WTC11 (cell line): ENCODE data around the gene SMAP1.
"Not testable (repeated sequence)": the region's sequence is repeated elsewhere in the genome, so short reads cannot be mapped to it uniquely, and the experiment has no call there.

Experiments used
- CTCF ChIP-seq: fragments of 200-600 bp; IDR thresholded peaks from 2 replicates; pipeline ENCODE4 v1.8.0; 2022; ENCODE audit warnings: antibody characterized with exemption
- E2F4 ChIP-seq: sonication (generic); formaldehyde crosslinking; IDR thresholded peaks from 2 replicates; pipeline ENCODE4 v1.8.1; 2022; ENCODE audit warnings: low read depth, mild to moderate bottlenecking, moderate library complexity, missing genetic modification reagents, borderline replicate concordance
- FOXK1 ChIP-seq: sonication (generic); formaldehyde crosslinking; IDR thresholded peaks from 2 replicates; pipeline ENCODE4 v1.8.0; 2022; ENCODE audit warnings: mild to moderate bottlenecking, moderate library complexity, missing genetic modification reagents
- MAX ChIP-seq: sonication (generic); formaldehyde crosslinking; IDR thresholded peaks from 2 replicates; pipeline ENCODE4 v1.8.0; 2022; ENCODE audit warnings: mild to moderate bottlenecking, missing genetic modification reagents
- NR1H2 ChIP-seq: sonication (generic); formaldehyde crosslinking; IDR thresholded peaks from 2 replicates; pipeline ENCODE4 v1.9.0; 2021; ENCODE audit warnings: mild to moderate bottlenecking, moderate library complexity, missing genetic modification reagents
- STAT6 ChIP-seq: sonication (generic); formaldehyde crosslinking; conservative IDR thresholded peaks from 2 replicates; pipeline ENCODE4 v1.8.1; 2023; ENCODE audit warnings: mild to moderate bottlenecking, low read depth, missing genetic modification reagents, moderate library complexity
- USF1 ChIP-seq: sonication (generic); formaldehyde crosslinking; IDR thresholded peaks from 2 replicates; pipeline ENCODE4 v1.8.0; 2022; ENCODE audit warnings: mild to moderate bottlenecking, missing genetic modification reagents
- ZBTB43 ChIP-seq: sonication (generic); formaldehyde crosslinking; IDR thresholded peaks from 2 replicates; pipeline ENCODE4 v1.8.1; 2023; ENCODE audit warnings: mild to moderate bottlenecking, missing genetic modification reagents
- ZNF281 ChIP-seq: sonication (generic); formaldehyde crosslinking; IDR thresholded peaks from 2 replicates; pipeline ENCODE4 v1.8.0; 2023; ENCODE audit warnings: mild to moderate bottlenecking, missing genetic modification reagents
- ZNF671 ChIP-seq: fragments of 250-450 bp; sonication (Bioruptor Pico); IDR thresholded peaks from 2 replicates; pipeline ENCODE4 v1.8.0; 2021; ENCODE audit warnings: mild to moderate bottlenecking

- not testable (repeated sequence) for TF ChIP-seq ZNF281 (CRISPR knock-in tag); FOXK1 (CRISPR knock-in tag); MAX (CRISPR knock-in tag); CTCF; ZBTB43 (CRISPR knock-in tag); USF1 (CRISPR knock-in tag); STAT6 (CRISPR knock-in tag); E2F4 (CRISPR knock-in tag); ZNF671; NR1H2 (CRISPR knock-in tag)
Observed at GRCh38 chr6:70742462-70742861, 74.8 kb downstream of the SMAP1 start.
